GM19240 (cell line): ENCODE measurements around the gene DGKB.

Source experiments
- DNase-seq: peaks from one replicate; pipeline ENCODE4 v3.0.0; 2011; ENCODE audit warnings: low spot score; ENCODE audit not compliant: insufficient read length

Gene DGKB

GRCh38 chr7:14902589-14903067 lies at the start of gene DGKB:
DGKB (minus strand) TSS chr7:14902751.
- DNase-seq: no peak

- DNase-seq: no peak
Observed at GRCh38 chr7:14950013-14950412, 47.5 kb upstream of the DGKB start.

- no peak for DNase-seq
Observed at GRCh38 chr7:14938181-14938580, 35.6 kb upstream of the DGKB start.

GRCh38 chr7:14937581-14937980 lies 35.0 kb upstream of the DGKB start:
- DNase-seq: no peak

- DNase-seq: no peak
Observed at GRCh38 chr7:14936554-14936953, 34.0 kb upstream of the DGKB start.

GRCh38 chr7:14934839-14935238 lies 32.3 kb upstream of the DGKB start:
- no peak for DNase-seq

- DNase-seq: no peak
Observed at GRCh38 chr7:14931511-14932215, 29.1 kb upstream of the DGKB start.

GRCh38 chr7:14924398-14924797 lies 21.8 kb upstream of the DGKB start:
- no peak for DNase-seq

GRCh38 chr7:14911077-14911476 lies 8.5 kb upstream of the DGKB start:
- no peak for DNase-seq

- no peak for DNase-seq
Observed at GRCh38 chr7:14908697-14909096, 6.1 kb upstream of the DGKB start.

- no peak for DNase-seq
Observed at GRCh38 chr7:14905764-14906163, 3.2 kb upstream of the DGKB start.

GRCh38 chr7:14900051-14900450 lies 2.5 kb downstream of the DGKB start:
- no peak for DNase-seq

- no peak for DNase-seq
Observed at GRCh38 chr7:14899030-14899429, 3.5 kb downstream of the DGKB start.

- DNase-seq: no peak
Observed at GRCh38 chr7:14896461-14896860, 6.1 kb downstream of the DGKB start.

GRCh38 chr7:14894826-14895225 lies 7.7 kb downstream of the DGKB start:
- no peak for DNase-seq

- DNase-seq: no peak
Observed at GRCh38 chr7:14892961-14893360, 9.6 kb downstream of the DGKB start.

- no peak for DNase-seq
Observed at GRCh38 chr7:14891289-14891688, 11.3 kb downstream of the DGKB start.

- DNase-seq: no peak
Observed at GRCh38 chr7:14888962-14889361, 13.6 kb downstream of the DGKB start.

GRCh38 chr7:14886533-14886932 lies 16.0 kb downstream of the DGKB start:
- DNase-seq: no peak

- no peak for DNase-seq
Observed at GRCh38 chr7:14875941-14876587, 26.5 kb downstream of the DGKB start.

- DNase-seq: no peak
Observed at GRCh38 chr7:14871880-14872279, 30.7 kb downstream of the DGKB start.

GRCh38 chr7:14870394-14870793 lies 32.2 kb downstream of the DGKB start:
- DNase-seq: no peak

GRCh38 chr7:14868937-14869336 lies 33.6 kb downstream of the DGKB start:
- DNase-seq: no peak
